H1 (cell line): ENCODE measurements around the gene TBCEL. TPM values are rescaled to one million over a fixed set of nuclear protein-coding genes. Genes with fewer than 3 reads are reported as not detected.

Experiments
- CTCF ChIA-PET: fragments of 300-600 bp; sonication (Branson Sonifier 250); formaldehyde crosslinking; loops from one replicate; lab custom pipeline; 2021; ENCODE audit not compliant: partially characterized antibody; lab: Charles Lee
- POLR2A ChIA-PET: fragments of 300-600 bp; sonication (Branson Sonifier 250); formaldehyde crosslinking; loops from one replicate; lab custom pipeline; 2021; ENCODE audit warnings: inconsistent platforms; ENCODE audit not compliant: partially characterized antibody; lab: Charles Lee
- DNase-seq, 2 experiments: peaks; one replicate each; pipeline versions ENCODE4 v3.0.0 to v3.0.0-alpha.2; 2010 to 2022; ENCODE audit warnings: low spot score in 2 of 2, low read depth in 1 of 2, mixed read lengths in 1 of 2
- FAIRE-seq: peaks from 2 replicates; lab custom pipeline; 2011; peaks lifted over from hg19 to GRCh38; lab: Jason Lieb, UNC
- H2AFZ ChIP-seq: 2 replicates; pipeline ENCODE4 v1.8.1; 2012; ENCODE audit warnings: low read length, inconsistent platforms
- H2AK5ac ChIP-seq: 2 replicates; pipeline ENCODE4 v1.6.1; 2013; ENCODE audit warnings: low read depth, low read length
- H2BK120ac ChIP-seq: replicated peaks from 2 replicates; pipeline ENCODE3; 2013; ENCODE audit warnings: low read depth, low read length, inconsistent platforms
- H2BK12ac ChIP-seq: 2 replicates; pipeline ENCODE4 v1.6.1; 2013; ENCODE audit warnings: low read depth, low read length
- H2BK15ac ChIP-seq: 2 replicates; pipeline ENCODE4 v1.6.1; 2013; ENCODE audit warnings: low read length
- H2BK20ac ChIP-seq: 2 replicates; pipeline ENCODE4 v1.6.1; 2013; ENCODE audit warnings: low read length
- H2BK5ac ChIP-seq: 2 replicates; pipeline ENCODE4 v1.6.1; 2013; ENCODE audit warnings: low read depth, low read length
- H3K14ac ChIP-seq: 2 replicates; pipeline ENCODE4 v1.6.1; 2013; ENCODE audit warnings: inconsistent platforms; ENCODE audit not compliant: insufficient read length
- H3K18ac ChIP-seq: 2 replicates; pipeline ENCODE4 v1.6.1; 2013; ENCODE audit warnings: low read length; ENCODE audit errors: extremely low read depth
- H3K23ac ChIP-seq: 2 replicates; pipeline ENCODE4 v1.6.1; 2013; ENCODE audit warnings: inconsistent platforms; ENCODE audit not compliant: insufficient read length
- H3K23me2 ChIP-seq: 2 replicates; pipeline ENCODE4 v1.6.1; 2013; ENCODE audit warnings: low read depth, low read length
- H3K27ac ChIP-seq: 2 replicates; pipeline ENCODE4 v1.6.1; 2011; ENCODE audit warnings: low read depth, low read length, inconsistent platforms
- H3K27me3 ChIP-seq, 4 experiments: replicated peaks in 1 of 4; 1 replicate in 1 of 4; 2 replicates in 3 of 4; pipeline versions ENCODE4 v1.6.1 to v1.8.1; 2011 to 2013; ENCODE audit warnings: low read length in 3 of 4, mild to moderate bottlenecking in 3 of 4, inconsistent platforms in 2 of 4, mixed read lengths in 2 of 4, moderate library complexity in 1 of 4; ENCODE audit not compliant: control insufficient read depth in 3 of 4, insufficient read depth in 3 of 4; ENCODE audit errors: extremely low read depth in 1 of 4
- H3K36me3 ChIP-seq, 4 experiments: 2 replicates each; pipeline versions ENCODE4 v1.6.1 to v1.8.1; 2011 to 2013; ENCODE audit warnings: mild to moderate bottlenecking in 4 of 4, low read length in 3 of 4, moderate library complexity in 2 of 4, control low read depth in 1 of 4, inconsistent platforms in 1 of 4; ENCODE audit not compliant: insufficient read depth in 4 of 4, control insufficient read depth in 2 of 4
- H3K4ac ChIP-seq: replicated peaks from 2 replicates; pipeline ENCODE3; 2013; ENCODE audit warnings: low read length, low read depth, mixed read lengths, inconsistent platforms; ENCODE audit not compliant: insufficient read length
- H3K4me1 ChIP-seq, 4 experiments: replicated peaks in 1 of 4; 1 replicate in 1 of 4; 2 replicates in 3 of 4; pipeline versions ENCODE4 v1.6.1 to v1.8.1; 2011 to 2013; ENCODE audit warnings: low read length in 3 of 4, inconsistent platforms in 2 of 4, mixed read lengths in 1 of 4; ENCODE audit not compliant: insufficient read depth in 4 of 4, control insufficient read depth in 3 of 4
- H3K4me2 ChIP-seq, 2 experiments: 2 replicates each; pipeline versions ENCODE4 v1.6.1 to v1.8.1; 2011 to 2013; ENCODE audit warnings: low read depth in 2 of 2, low read length in 2 of 2, control low read depth in 1 of 2, inconsistent platforms in 1 of 2, mild to moderate bottlenecking in 1 of 2; ENCODE audit not compliant: insufficient read depth in 1 of 2
- H3K4me3 ChIP-seq, 4 experiments: fragments of 200-600, 300-600 bp in 1 of 4; sonication (generic), shearing (Covaris generic), sonication (Bioruptor Twin) in 1 of 4; 2 replicates each; pipeline versions ENCODE4 v1.5.1 to v1.8.1; 2011 to 2016; ENCODE audit warnings: low read length in 4 of 4, low read depth in 3 of 4, control low read depth in 2 of 4, inconsistent platforms in 2 of 4, mild to moderate bottlenecking in 2 of 4, mixed read lengths in 1 of 4, moderate library complexity in 1 of 4; ENCODE audit not compliant: insufficient read depth in 2 of 4; ENCODE audit errors: extremely low read depth in 1 of 4
- H3K56ac ChIP-seq: replicated peaks from 2 replicates; pipeline ENCODE3; 2013; ENCODE audit warnings: low read depth, mild to moderate bottlenecking, mixed read lengths, low read length, inconsistent platforms; ENCODE audit not compliant: insufficient read length
- H3K79me1 ChIP-seq: 2 replicates; pipeline ENCODE4 v1.6.1; 2013; ENCODE audit warnings: low read depth, low read length, control low read depth
- H3K79me2 ChIP-seq, 2 experiments: 2 replicates each; pipeline versions ENCODE4 v1.6.1 to v1.8.1; 2012 to 2013; ENCODE audit warnings: low read length in 2 of 2, mild to moderate bottlenecking in 2 of 2, inconsistent platforms in 1 of 2; ENCODE audit not compliant: insufficient read depth in 2 of 2, control insufficient read depth in 1 of 2
- H3K9ac ChIP-seq, 4 experiments: replicated peaks in 1 of 4; 1 replicate in 1 of 4; 2 replicates in 3 of 4; pipeline versions ENCODE4 v1.6.1 to v1.8.1; 2011 to 2013; ENCODE audit warnings: low read depth in 3 of 4, low read length in 3 of 4, control low read depth in 2 of 4, mild to moderate bottlenecking in 2 of 4, moderate library complexity in 2 of 4, inconsistent platforms in 1 of 4; ENCODE audit errors: extremely low read depth in 1 of 4
- H3K9me3 ChIP-seq, 2 experiments: 2 replicates each; pipeline versions ENCODE4 v1.6.1 to v1.8.1; 2012 to 2013; ENCODE audit warnings: mild to moderate bottlenecking in 2 of 2, moderate library complexity in 2 of 2, control low read depth in 1 of 2, inconsistent platforms in 1 of 2, low read depth in 1 of 2, low read length in 1 of 2, mixed read lengths in 1 of 2; ENCODE audit not compliant: insufficient read depth in 2 of 2
- H4K20me1 ChIP-seq, 2 experiments: replicated peaks in 1 of 2; 2 replicates each; pipeline versions ENCODE3 to v1.8.1; 2011 to 2013; ENCODE audit warnings: inconsistent platforms in 2 of 2, low read length in 2 of 2, mild to moderate bottlenecking in 1 of 2; ENCODE audit not compliant: insufficient read depth in 2 of 2, control insufficient read depth in 1 of 2
- H4K5ac ChIP-seq: 2 replicates; pipeline ENCODE4 v1.6.1; 2013; ENCODE audit warnings: low read length, low read depth, mixed read lengths, inconsistent platforms; ENCODE audit not compliant: insufficient read length
- H4K8ac ChIP-seq: 2 replicates; pipeline ENCODE4 v1.8.0; 2013; ENCODE audit warnings: mild to moderate bottlenecking, moderate library complexity, low read length, inconsistent platforms; ENCODE audit not compliant: insufficient read depth; ENCODE audit errors: extremely low read depth
- H4K91ac ChIP-seq: replicated peaks from 2 replicates; pipeline ENCODE3; 2013; ENCODE audit warnings: low read length, mixed read lengths, inconsistent platforms; ENCODE audit not compliant: insufficient read length
- BACH1 ChIP-seq: IDR thresholded peaks from 2 replicates; pipeline ENCODE4 v1.6.1; 2012; ENCODE audit warnings: low read length, improper control_type of control experiment
- BRCA1 ChIP-seq: IDR thresholded peaks from 2 replicates; pipeline ENCODE4 v1.6.1; 2012; ENCODE audit warnings: low read depth, low read length, improper control_type of control experiment
- MAX ChIP-seq: IDR thresholded peaks from 2 replicates; pipeline ENCODE4 v1.6.1; 2012; ENCODE audit warnings: inconsistent platforms
- PHF8 ChIP-seq: fragments of 200-600 bp; sonication (generic); conservative IDR thresholded peaks from 2 replicates; pipeline ENCODE4 v1.7.1; 2012; ENCODE audit warnings: low read depth, mild to moderate bottlenecking, inconsistent platforms, low read length, moderate library complexity
- SIX5 ChIP-seq: IDR thresholded peaks from 2 replicates; pipeline ENCODE4 v1.6.1; 2011; ENCODE audit warnings: mild to moderate bottlenecking, low read depth, low read length
- SP2 ChIP-seq: IDR thresholded peaks from 2 replicates; pipeline ENCODE4 v1.6.1; 2012; ENCODE audit warnings: mild to moderate bottlenecking, low read length, inconsistent platforms
- SRF ChIP-seq: IDR thresholded peaks from 2 replicates; pipeline ENCODE4 v1.6.1; 2011; ENCODE audit warnings: mild to moderate bottlenecking, low read depth, low read length, moderate library complexity
- USF2 ChIP-seq: IDR thresholded peaks from 2 replicates; pipeline ENCODE4 v1.6.1; 2011; ENCODE audit warnings: low read length, improper control_type of control experiment
- YY1 ChIP-seq: IDR thresholded peaks from 2 replicates; pipeline ENCODE4 v1.6.1; 2011; ENCODE audit warnings: low read depth, mild to moderate bottlenecking, low read length
- WGBS, 2 experiments: shearing (Covaris generic) in 1 of 2; methylation state at CpG; one replicate each; pipeline versions ENCODE4 v1.1.6 to v1.1.7; 2013 to 2015; ENCODE audit warnings: low lambda C conversion rate in 2 of 2, mixed read lengths in 2 of 2, inconsistent platforms in 1 of 2, low coverage in 1 of 2, missing lambda C conversion rate in 1 of 2; ENCODE audit not compliant: insufficient replicate concordance in 2 of 2, insufficient coverage in 1 of 2, insufficient read length in 1 of 2; ENCODE audit errors: extremely low coverage in 1 of 2, missing lambda C conversion rate in 1 of 2; 5-methylcytosine and 5-hydroxymethylcytosine counted together
- polyA plus RNA-seq, 7 experiments: library from polyadenylated mRNA; depleted of rRNA in 3 of 7; stranded (reverse) in 5 of 7; unstranded in 2 of 7; fragments of >200 nt in 5 of 7; fragments of 200-250 nt in 2 of 7; gene quantifications; 1 replicate in 5 of 7; 2 replicates in 1 of 7; 4 replicates in 1 of 7; pipeline versions ENCODE4 v1.2.1 to v1.2.3, GENCODE V29; 2011 to 2013; ENCODE audit warnings: missing spikeins in 2 of 7, mixed read lengths in 2 of 7
- total RNA-seq: library from RNA; stranded (reverse); fragmentation: NEBNext Ultra II Directional; extraction: Animal tissue kit (Norgen Biotek cat#: 25700); gene quantifications from 2 replicates; pipeline ENCODE4 v1.2.1, GENCODE V29; 2021

The TBCEL gene
- total and polyA plus RNA-seq, 2 of the 8 experiments (the other 6 are each of a cell fraction or from before 2014, with no cell fraction given), result 3.9 to 16.0 TPM

GRCh38 chr11:120994091-120994859, 29.6 kb upstream of the TBCEL start:
- Histone ChIP-seq H3K9me3 (no peaks in the 10 kb centered on the region), H3K79me2 (no peaks in the 10 kb centered on the region), H3K79me1 (peaks cover 2% of the 10 kb centered on the region; the same call in 1 of the 2 replicates), H3K27ac (no peak overlapping the region), H2BK120ac (no peak overlapping the region), H4K20me1 (peaks cover 0 to 1% of the 10 kb centered on the region in 2 experiments), H3K23ac (no peak overlapping the region), H3K9ac (no peak overlapping the region), H3K4me1 (peaks cover 0 to 5% (median 0%) of the 10 kb centered on the region in 4 experiments; a peak in 3 of 7 replicates), H3K14ac (no peak overlapping the region), H3K23me2 (peaks cover 2% of the 10 kb centered on the region; the same call in 1 of the 2 replicates), H3K4me3 (no peak overlapping the region), H2BK20ac (no peak overlapping the region), H3K36me3 (no peaks in the 10 kb centered on the region), H2AFZ (peak overlapping the region; percentile 15; the same call in 1 of the 2 replicates), H4K5ac (no peak overlapping the region), H3K4me2 (no peak overlapping the region), H2AK5ac (no peak overlapping the region), H3K4ac (no peak overlapping the region), H2BK12ac (no peak overlapping the region), H4K91ac (no peak overlapping the region), H3K56ac (no peak overlapping the region), H2BK5ac (no peak overlapping the region), H3K18ac (no peak overlapping the region), H2BK15ac (no peak overlapping the region), H4K8ac (no peak overlapping the region), H3K27me3 (no peaks in the 10 kb centered on the region; a peak in 2 of 7 replicates)
- ChIA-PET POLR2A (no interaction called here), CTCF (no interaction called here)
- FAIRE-seq (no peak), DNase-seq (no peak)
- WGBS, 2 experiments, result 93% methylated on average over 1 of the region's 1 CpG; no CpG with 5 or more reads in 1 of the 2 experiments
- TF ChIP-seq BACH1 (no peak), SRF (no peak), MAX (no peak), YY1 (no peak), USF2 (no peak), BRCA1 (no peak), SIX5 (no peak), PHF8 (no peak), SP2 (no peak)
